Neutrophil (primary cell): Measurements from ENCODE around the gene EPB41L4A.

Experiments used
- H3K27ac ChIP-seq: fragments of 200-600 bp; sonication (generic); 2 replicates; pipeline ENCODE4 v1.5.1; 2016; ENCODE audit warnings: mild to moderate bottlenecking, moderate library complexity
- H3K27me3 ChIP-seq: fragments of 200-600 bp; sonication (generic); 2 replicates; pipeline ENCODE4 v1.6.0; 2016; ENCODE audit warnings: mild to moderate bottlenecking
- H3K36me3 ChIP-seq: fragments of 200-600 bp; sonication (generic); 2 replicates; pipeline ENCODE4 v1.5.1; 2017
- H3K4me1 ChIP-seq, 2 experiments: fragments of 200-600 bp in 1 of 2; sonication (generic) in 1 of 2; 1 replicate in 1 of 2; 2 replicates in 1 of 2; pipeline versions ENCODE4 v1.5.1 to v1.6.1; 2013 to 2016; ENCODE audit warnings: low read depth in 1 of 2, low read length in 1 of 2, mild to moderate bottlenecking in 1 of 2, moderate library complexity in 1 of 2; ENCODE audit not compliant: control insufficient read depth in 1 of 2, insufficient read depth in 1 of 2
- H3K4me3 ChIP-seq, 2 experiments: fragments of 200-600 bp in 1 of 2; sonication (generic) in 1 of 2; 1 replicate in 1 of 2; 2 replicates in 1 of 2; pipeline ENCODE4 v1.5.1; 2013 to 2016; ENCODE audit warnings: low read depth in 1 of 2, low read length in 1 of 2, mild to moderate bottlenecking in 1 of 2, moderate library complexity in 1 of 2
- H3K9me3 ChIP-seq: fragments of 200-600 bp; sonication (generic); 2 replicates; pipeline ENCODE4 v1.5.1; 2016
- TF ChIP-seq, protein P1 (sequence below): fragments of 200-600 bp; sonication (generic); IDR thresholded peaks from 2 replicates; pipeline ENCODE4 v1.5.1; 2016; ENCODE audit warnings: antibody characterized with exemption

Gene EPB41L4A

DNA sequence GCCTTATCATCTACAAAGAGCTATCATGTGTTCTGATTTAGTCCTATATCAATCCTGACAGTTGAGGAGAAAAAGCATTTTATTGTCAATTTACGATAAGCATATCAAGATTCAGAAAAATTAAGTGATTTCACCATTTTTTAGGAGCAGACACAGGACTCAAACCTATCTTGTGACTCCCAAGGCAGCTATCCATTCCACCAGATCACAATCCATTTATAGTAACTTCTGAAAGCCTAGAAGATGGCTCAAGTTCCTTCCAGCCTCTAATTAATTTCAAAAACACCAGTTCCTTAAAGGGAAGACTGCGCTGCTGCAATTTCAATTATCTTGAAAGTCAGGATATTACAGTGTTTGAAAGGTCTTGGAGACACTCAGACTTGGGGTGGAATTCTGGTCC, 114.3 kb downstream of the EPB41L4A start:
- no peaks in the 10 kb centered on the region for H3K27me3 ChIP-seq
- no peak overlapping the region for H3K27ac ChIP-seq
- TF ChIP-seq, protein P1, sequence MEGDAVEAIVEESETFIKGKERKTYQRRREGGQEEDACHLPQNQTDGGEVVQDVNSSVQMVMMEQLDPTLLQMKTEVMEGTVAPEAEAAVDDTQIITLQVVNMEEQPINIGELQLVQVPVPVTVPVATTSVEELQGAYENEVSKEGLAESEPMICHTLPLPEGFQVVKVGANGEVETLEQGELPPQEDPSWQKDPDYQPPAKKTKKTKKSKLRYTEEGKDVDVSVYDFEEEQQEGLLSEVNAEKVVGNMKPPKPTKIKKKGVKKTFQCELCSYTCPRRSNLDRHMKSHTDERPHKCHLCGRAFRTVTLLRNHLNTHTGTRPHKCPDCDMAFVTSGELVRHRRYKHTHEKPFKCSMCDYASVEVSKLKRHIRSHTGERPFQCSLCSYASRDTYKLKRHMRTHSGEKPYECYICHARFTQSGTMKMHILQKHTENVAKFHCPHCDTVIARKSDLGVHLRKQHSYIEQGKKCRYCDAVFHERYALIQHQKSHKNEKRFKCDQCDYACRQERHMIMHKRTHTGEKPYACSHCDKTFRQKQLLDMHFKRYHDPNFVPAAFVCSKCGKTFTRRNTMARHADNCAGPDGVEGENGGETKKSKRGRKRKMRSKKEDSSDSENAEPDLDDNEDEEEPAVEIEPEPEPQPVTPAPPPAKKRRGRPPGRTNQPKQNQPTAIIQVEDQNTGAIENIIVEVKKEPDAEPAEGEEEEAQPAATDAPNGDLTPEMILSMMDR: no peak
- no peaks in the 10 kb centered on the region for H3K36me3 ChIP-seq
- no peak overlapping the region for H3K4me3 ChIP-seq
- no peaks in the 10 kb centered on the region for H3K9me3 ChIP-seq
- no peaks in the 10 kb centered on the region for H3K4me1 ChIP-seq

DNA sequence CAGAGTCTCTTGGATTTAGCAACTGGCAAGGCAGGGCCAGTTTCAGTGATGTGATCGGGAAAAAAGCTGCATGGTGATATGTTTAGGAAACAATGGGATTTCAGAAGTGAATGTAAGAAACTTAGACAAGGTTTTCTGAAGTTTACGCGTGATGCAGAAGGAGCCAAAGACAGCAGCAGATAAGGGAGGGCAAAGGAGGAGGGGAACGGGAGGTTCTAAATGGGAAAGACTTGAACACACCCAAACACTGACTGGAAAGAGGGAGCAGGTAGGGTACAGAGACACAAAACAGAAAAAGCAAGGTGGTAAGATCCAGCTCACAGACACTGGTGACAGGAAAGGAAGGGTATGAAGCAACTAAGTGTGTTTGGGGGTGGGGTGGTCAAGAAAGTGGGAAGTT, 115.4 kb downstream of the EPB41L4A start:
- TF ChIP-seq, protein P1: no peak
- H3K27me3 ChIP-seq: no peaks in the 10 kb centered on the region
- no peaks in the 10 kb centered on the region for H3K36me3 ChIP-seq
- H3K4me1 ChIP-seq: no peaks in the 10 kb centered on the region
- H3K27ac ChIP-seq: no peak overlapping the region
- H3K9me3 ChIP-seq: no peaks in the 10 kb centered on the region
- H3K4me3 ChIP-seq: no peak overlapping the region

DNA sequence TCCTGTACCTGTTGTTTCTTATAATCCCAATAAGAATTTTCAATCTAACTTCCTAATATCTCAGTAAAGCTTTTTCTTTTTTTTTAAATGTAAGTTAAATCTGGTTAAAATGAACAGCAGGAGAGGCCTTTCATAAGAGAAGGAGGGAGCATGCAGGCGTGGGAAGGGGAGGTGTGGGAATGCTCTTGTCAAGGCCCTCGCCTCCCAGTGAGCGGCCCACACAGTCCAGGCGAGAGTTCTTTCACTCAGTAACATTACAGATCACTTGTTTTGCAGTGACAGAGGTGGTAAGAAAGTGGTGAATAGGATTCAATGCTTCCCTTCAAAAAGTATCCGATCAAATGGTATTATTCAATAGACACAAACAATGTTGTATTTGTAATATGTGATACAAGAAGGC, 125.0 kb downstream of the EPB41L4A start:
- no peak overlapping the region for H3K27ac ChIP-seq
- TF ChIP-seq, protein P1: no peak
- no peaks in the 10 kb centered on the region for H3K27me3 ChIP-seq
- H3K4me1 ChIP-seq: no peaks in the 10 kb centered on the region
- H3K36me3 ChIP-seq: no peaks in the 10 kb centered on the region
- no peak overlapping the region for H3K4me3 ChIP-seq
- H3K9me3 ChIP-seq: no peaks in the 10 kb centered on the region

DNA sequence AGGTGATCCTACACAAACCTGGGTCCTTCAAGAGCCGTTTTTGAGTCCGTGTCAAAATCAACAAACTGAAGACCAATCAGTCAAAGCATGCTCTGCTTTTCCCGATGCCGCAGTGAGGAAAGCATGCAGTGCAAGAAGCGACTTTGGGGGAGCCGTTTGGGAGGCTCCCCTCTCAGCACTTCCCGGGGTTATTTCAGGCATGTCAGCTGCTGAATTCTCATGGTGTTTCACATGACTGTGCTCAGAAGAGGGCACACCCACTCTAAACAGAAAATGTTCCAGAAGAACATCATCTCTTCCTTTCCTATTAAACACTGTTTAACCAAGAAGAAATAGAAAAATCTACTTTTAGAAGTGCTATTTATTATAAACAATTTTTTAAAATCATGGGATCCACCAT, 125.5 kb downstream of the EPB41L4A start:
- H3K27me3 ChIP-seq: no peaks in the 10 kb centered on the region
- TF ChIP-seq, protein P1: no peak
- no peaks in the 10 kb centered on the region for H3K9me3 ChIP-seq
- no peak overlapping the region for H3K27ac ChIP-seq
- H3K4me1 ChIP-seq: no peaks in the 10 kb centered on the region
- no peak overlapping the region for H3K4me3 ChIP-seq
- H3K36me3 ChIP-seq: no peaks in the 10 kb centered on the region

DNA sequence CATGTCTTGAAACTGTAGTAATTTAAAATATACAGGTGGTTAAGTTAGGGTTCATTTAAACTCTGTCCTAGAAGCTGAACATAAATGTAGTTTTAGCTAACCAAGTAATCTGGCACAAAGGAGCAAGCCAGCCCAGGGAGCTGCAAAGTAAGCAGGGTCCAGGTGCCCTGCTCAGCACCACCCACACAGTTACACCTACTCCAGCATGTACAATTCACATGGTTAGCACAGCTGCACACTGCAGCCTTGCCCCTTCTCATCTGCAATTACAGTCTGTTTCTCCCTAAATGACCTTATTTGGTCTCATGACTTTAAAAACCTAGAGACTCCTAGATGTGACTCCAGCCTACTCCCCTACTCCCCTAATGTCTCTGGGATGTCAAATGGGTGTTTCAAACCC, 128.4 kb downstream of the EPB41L4A start:
- Histone ChIP-seq H3K4me3 (no peak overlapping the region), H3K4me1 (no peaks in the 10 kb centered on the region), H3K36me3 (no peaks in the 10 kb centered on the region), H3K27ac (no peak overlapping the region), H3K27me3 (no peaks in the 10 kb centered on the region), H3K9me3 (no peaks in the 10 kb centered on the region)
- TF ChIP-seq, protein P1: no peak

DNA sequence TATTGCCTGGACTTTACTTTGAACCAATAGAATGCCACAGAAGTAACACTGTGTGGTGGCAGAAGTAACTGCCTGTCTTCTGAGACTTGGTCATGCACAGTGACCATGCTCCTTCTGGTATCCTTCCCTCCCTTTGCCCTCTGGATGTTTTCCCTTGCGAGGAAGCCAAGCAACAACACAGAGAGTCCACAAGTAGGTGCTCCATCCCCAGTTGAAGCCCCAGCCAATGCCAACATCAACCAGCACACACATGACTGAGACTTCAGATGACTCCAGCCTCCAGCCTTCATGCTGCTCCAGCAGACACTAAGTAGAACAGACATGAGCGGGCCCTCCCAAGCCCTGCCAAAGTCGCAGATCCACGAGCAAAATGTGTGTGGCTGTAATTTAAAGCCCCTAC, 129.6 kb downstream of the EPB41L4A start:
- no peaks in the 10 kb centered on the region for H3K36me3 ChIP-seq
- H3K27me3 ChIP-seq: no peaks in the 10 kb centered on the region
- H3K9me3 ChIP-seq: no peaks in the 10 kb centered on the region
- H3K4me1 ChIP-seq: no peaks in the 10 kb centered on the region
- H3K4me3 ChIP-seq: no peak overlapping the region
- H3K27ac ChIP-seq: no peak overlapping the region
- TF ChIP-seq, protein P1: no peak
